Frontal cortex (tissue), 1 donor: ENCODE data around the gene KRT13. TPM values are rescaled to one million over a fixed set of nuclear protein-coding genes. Genes with fewer than 3 reads are reported as not detected.

Experiments
- small RNA-seq: library from RNA; depleted of rRNA; stranded (forward); fragments of <200 nt; gene quantifications from one replicate; pipeline ENCODE3, GENCODE V24; 2014
- total RNA-seq: library from RNA; depleted of rRNA; stranded (reverse); fragments of >200 nt; gene quantifications from one replicate; pipeline ENCODE4 v1.2.3, GENCODE V29; 2014

KRT13 gene
- total RNA-seq, 1 donor from 2014 or later, result not detected

Small RNAs within 50 kb of the gene (small RNA-seq; reads per million reads assigned to genes)
- 0.74 reads per million, percentile 55 among the genes with 10 or more reads in this experiment for gene RNU2-32P

Other genes starting within 250 kb of the KRT13 start
- gene KRTAP9-6, start 240.2 kb downstream of the KRT13 start, total RNA-seq, result not detected
- gene KRTAP9-7, start 229.9 kb downstream of the KRT13 start, total RNA-seq, result not detected
- gene KRTAP29-1, start 202.8 kb downstream of the KRT13 start, total RNA-seq, result not detected
- not detected for gene KRTAP16-1, start 196.3 kb downstream of the KRT13 start, total RNA-seq
- not detected for gene KRTAP17-1, start 189.9 kb downstream of the KRT13 start, total RNA-seq
- not detected for gene KRT33A, start 154.8 kb downstream of the KRT13 start, total RNA-seq
- not detected for gene KRT33B, start 135.8 kb downstream of the KRT13 start, total RNA-seq
- 0.41 TPM for gene KRT34, start 123.3 kb downstream of the KRT13 start, total RNA-seq
- gene KRT31, start 108.0 kb downstream of the KRT13 start, total RNA-seq, result 1.2 TPM
- not detected for gene KRT37, start 81.0 kb downstream of the KRT13 start, total RNA-seq
- gene KRT38, start 64.6 kb downstream of the KRT13 start, total RNA-seq, result not detected
- gene KRT32, start 38.2 kb downstream of the KRT13 start, total RNA-seq, result not detected
- not detected for gene KRT35, start 24.5 kb downstream of the KRT13 start, total RNA-seq
- not detected for gene KRT36, start 15.7 kb downstream of the KRT13 start, total RNA-seq
- gene KRT15, start 13.3 kb upstream of the KRT13 start, total RNA-seq, result not detected
- 24.5 TPM for gene KRT19, start 22.7 kb upstream of the KRT13 start, total RNA-seq
- gene KRT9, start 66.4 kb upstream of the KRT13 start, total RNA-seq, result not detected
- not detected for gene KRT14, start 81.3 kb upstream of the KRT13 start, total RNA-seq
- not detected for gene KRT16, start 107.2 kb upstream of the KRT13 start, total RNA-seq
- under 0.01 TPM for gene KRT17, start 119.0 kb upstream of the KRT13 start, total RNA-seq
- 70.1 TPM for gene EIF1, start 183.3 kb upstream of the KRT13 start, total RNA-seq
- not detected for gene GAST, start 206.7 kb upstream of the KRT13 start, total RNA-seq
- under 0.01 TPM for gene HAP1, start 229.0 kb upstream of the KRT13 start, total RNA-seq